ENCODE results near the gene DLG2. TPM values are rescaled to one million over a fixed set of nuclear protein-coding genes. Genes with fewer than 3 reads are reported as not detected.

Gene DLG2
- total RNA-seq, 4 donors from 2014 or later = 37.9 to 71.5 (median 44.9) TPM

GRCh38 chr11:85187992-85188391, 439.2 kb downstream of the DLG2 start:
- Histone ChIP-seq H3K36me3 (no peaks in the 10 kb centered on the region), H3K4me1 (no peaks in the 10 kb centered on the region), H3K4me3 (no peak overlapping the region), H3K9me3 (no peaks in the 10 kb centered on the region), H3K27me3 (no peaks in the 10 kb centered on the region), H3K27ac (no peak overlapping the region)
- 88% methylated on average over 1 of the region's 1 CpG for WGBS
- DNase-seq (ENCODE audit: low spot score in 2 of 2) = no peak
- no peak for TF ChIP-seq EP300 (IDR thresholded peaks at IDR 0.05)
- no peak for TF ChIP-seq POLR2AphosphoS5 (IDR thresholded peaks at IDR 0.05)
- no peak for TF ChIP-seq CTCF (IDR thresholded peaks at IDR 0.05)
- TF ChIP-seq POLR2A (IDR thresholded peaks at IDR 0.05) = no peak

- no peaks in the 10 kb centered on the region for H3K27me3 ChIP-seq
- 38% methylated on average over 1 of the region's 1 CpG for WGBS
- H3K36me3 ChIP-seq = no peaks in the 10 kb centered on the region
- no peak for DNase-seq (ENCODE audit: low spot score in 2 of 2)
- no peaks in the 10 kb centered on the region for H3K4me1 ChIP-seq
- no peak overlapping the region for H3K27ac ChIP-seq
- no peak overlapping the region for H3K4me3 ChIP-seq
- no peaks in the 10 kb centered on the region for H3K9me3 ChIP-seq
- no peak for TF ChIP-seq POLR2AphosphoS5 (IDR thresholded peaks at IDR 0.05)
Measured at GRCh38 chr11:85184721-85185120, 442.4 kb downstream of the DLG2 start.

- no peaks in the 10 kb centered on the region for H3K4me1 ChIP-seq
- no peak for DNase-seq (ENCODE audit: low spot score in 2 of 2)
- no peak overlapping the region for H3K4me3 ChIP-seq
- no peaks in the 10 kb centered on the region for H3K9me3 ChIP-seq
- H3K27me3 ChIP-seq = no peaks in the 10 kb centered on the region
- H3K36me3 ChIP-seq = no peaks in the 10 kb centered on the region
- 51% methylated on average over 4 of the region's 4 CpGs for WGBS
- TF ChIP-seq EP300 (IDR thresholded peaks at IDR 0.05) (no peak), POLR2A (IDR thresholded peaks at IDR 0.05) (no peak), POLR2AphosphoS5 (IDR thresholded peaks at IDR 0.05) (no peak), CTCF (IDR thresholded peaks at IDR 0.05) (no peak)
- H3K27ac ChIP-seq = no peak overlapping the region
Measured at GRCh38 chr11:85182441-85183387, 444.4 kb downstream of the DLG2 start.

- 59% methylated on average over 1 of the region's 1 CpG for WGBS
- no peak for TF ChIP-seq CTCF (IDR thresholded peaks at IDR 0.05)
- no peak for TF ChIP-seq POLR2AphosphoS5 (IDR thresholded peaks at IDR 0.05)
- TF ChIP-seq POLR2A (IDR thresholded peaks at IDR 0.05) = no peak
- no peak for TF ChIP-seq EP300 (IDR thresholded peaks at IDR 0.05)
Measured at GRCh38 chr11:85180528-85180927, 446.6 kb downstream of the DLG2 start.

GRCh38 chr11:85171648-85172257, 455.4 kb downstream of the DLG2 start:
- H3K4me3 ChIP-seq = no peak overlapping the region

More at GRCh38 chr11:85180528-85180927, 446.6 kb downstream of the DLG2 start:
- Histone ChIP-seq H3K27me3 (no peaks in the 10 kb centered on the region), H3K9me3 (peaks cover 5% of the 10 kb centered on the region), H3K27ac (no peak overlapping the region), H3K4me1 (no peaks in the 10 kb centered on the region), H3K4me3 (no peak overlapping the region), H3K36me3 (no peaks in the 10 kb centered on the region)
- DNase-seq (ENCODE audit: low spot score in 2 of 2) = no peak

GRCh38 chr11:85170184-85170583, 457.0 kb downstream of the DLG2 start:
- Histone ChIP-seq H3K27ac (no peak overlapping the region), H3K36me3 (no peaks in the 10 kb centered on the region), H3K4me3 (no peak overlapping the region), H3K27me3 (no peaks in the 10 kb centered on the region), H3K9me3 (peaks cover 12% of the 10 kb centered on the region), H3K4me1 (no peaks in the 10 kb centered on the region)
- no peak for TF ChIP-seq POLR2A (IDR thresholded peaks at IDR 0.05)
- TF ChIP-seq EP300 (IDR thresholded peaks at IDR 0.05) = no peak
- TF ChIP-seq POLR2AphosphoS5 (IDR thresholded peaks at IDR 0.05) = no peak
- TF ChIP-seq CTCF (IDR thresholded peaks at IDR 0.05) = no peak
- WGBS = 64% methylated on average over 1 of the region's 1 CpG
- DNase-seq (ENCODE audit: low spot score in 2 of 2) = no peak

More at GRCh38 chr11:85171648-85172257, 455.4 kb downstream of the DLG2 start:
- DNase-seq (ENCODE audit: low spot score in 2 of 2) = no peak
- H3K36me3 ChIP-seq = no peaks in the 10 kb centered on the region
- 80% methylated on average over 3 of the region's 6 CpGs for WGBS
- H3K27me3 ChIP-seq = no peaks in the 10 kb centered on the region
- peaks cover 19% of the 10 kb centered on the region for H3K9me3 ChIP-seq
- no peak for TF ChIP-seq EP300 (IDR thresholded peaks at IDR 0.05)
- no peaks in the 10 kb centered on the region for H3K4me1 ChIP-seq
- no peak overlapping the region for H3K27ac ChIP-seq

Measured in suprapubic skin (tissue), 4 donors.